ENCODE data around the gene SGF29. TPM values are rescaled to one million over a fixed set of nuclear protein-coding genes. Genes with fewer than 3 reads are reported as not detected.

Gene SGF29
- polyA plus RNA-seq, 1 donor (not counting 4 experiments of a cell fraction or from before 2014, with no cell fraction given): 3.0 TPM

DNA sequence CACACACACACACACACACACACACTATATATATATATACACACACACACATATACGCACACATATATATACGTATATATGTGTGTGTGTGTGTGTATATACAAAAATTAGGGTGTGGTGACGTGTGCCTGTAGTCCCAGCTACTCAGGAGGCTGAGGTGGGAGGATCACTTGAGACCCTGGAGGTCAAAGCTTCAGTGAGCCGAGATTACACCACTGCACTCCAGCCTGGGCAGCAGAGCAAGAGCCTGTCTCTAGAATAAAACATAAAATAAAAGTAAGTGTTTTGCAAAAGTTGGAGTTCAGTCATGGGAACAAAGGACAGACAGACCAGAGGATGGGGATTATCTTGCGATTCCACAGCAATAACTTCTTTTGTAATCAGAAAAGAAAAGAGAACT is 25.7 kb upstream of the SGF29 start:
- Histone ChIP-seq H3K4me3 (ENCODE audit: control insufficient read depth in 2 of 3, extremely low read depth in 1 of 3, insufficient read depth in 2 of 3, low read depth in 1 of 3, low read length in 3 of 3) (no peak overlapping the region), H3K27ac (ENCODE audit: control insufficient read depth, insufficient read depth, low read length) (no peak overlapping the region), H2AFZ (ENCODE audit: control insufficient read depth, low read length) (no peak overlapping the region), H3K4me1 (ENCODE audit: control insufficient read depth, extremely low read depth, insufficient read depth, low read length) (no peaks in the 10 kb centered on the region), H3K9me1 (ENCODE audit: control insufficient read depth, extremely low read depth, insufficient read depth, low read length) (no peaks in the 10 kb centered on the region), H3K36me3 (ENCODE audit: control insufficient read depth in 2 of 2, extremely low read depth in 1 of 2, insufficient read depth in 2 of 2, low read length in 2 of 2) (no peaks in the 10 kb centered on the region), H3K79me2 (ENCODE audit: control insufficient read depth, insufficient read depth, low read length) (no peaks in the 10 kb centered on the region), H4K20me1 (ENCODE audit: control insufficient read depth, extremely low read depth, insufficient read depth, low read length) (no peaks in the 10 kb centered on the region), H3K9me3 (ENCODE audit: control insufficient read depth, low read depth, low read length) (no peaks in the 10 kb centered on the region), H3K9ac (ENCODE audit: control insufficient read depth, extremely low read depth, insufficient read depth, low read length) (no peak overlapping the region), H3K27me3 (ENCODE audit: control insufficient read depth, extremely low read depth, insufficient read depth, low read length) (no peaks in the 10 kb centered on the region), H3K4me2 (ENCODE audit: control insufficient read depth, extremely low read depth, insufficient read depth, low read depth, low read length) (no peak overlapping the region)
- DNase-seq (ENCODE audit: low read depth, low spot score) (no peak), FAIRE-seq (no peak)
- dilution Hi-C loops (cut with MboI; ENCODE audit: extremely low pct_ligation_motif_present, low sequenced_read_pairs): no loop called here
- TF ChIP-seq, protein P1, sequence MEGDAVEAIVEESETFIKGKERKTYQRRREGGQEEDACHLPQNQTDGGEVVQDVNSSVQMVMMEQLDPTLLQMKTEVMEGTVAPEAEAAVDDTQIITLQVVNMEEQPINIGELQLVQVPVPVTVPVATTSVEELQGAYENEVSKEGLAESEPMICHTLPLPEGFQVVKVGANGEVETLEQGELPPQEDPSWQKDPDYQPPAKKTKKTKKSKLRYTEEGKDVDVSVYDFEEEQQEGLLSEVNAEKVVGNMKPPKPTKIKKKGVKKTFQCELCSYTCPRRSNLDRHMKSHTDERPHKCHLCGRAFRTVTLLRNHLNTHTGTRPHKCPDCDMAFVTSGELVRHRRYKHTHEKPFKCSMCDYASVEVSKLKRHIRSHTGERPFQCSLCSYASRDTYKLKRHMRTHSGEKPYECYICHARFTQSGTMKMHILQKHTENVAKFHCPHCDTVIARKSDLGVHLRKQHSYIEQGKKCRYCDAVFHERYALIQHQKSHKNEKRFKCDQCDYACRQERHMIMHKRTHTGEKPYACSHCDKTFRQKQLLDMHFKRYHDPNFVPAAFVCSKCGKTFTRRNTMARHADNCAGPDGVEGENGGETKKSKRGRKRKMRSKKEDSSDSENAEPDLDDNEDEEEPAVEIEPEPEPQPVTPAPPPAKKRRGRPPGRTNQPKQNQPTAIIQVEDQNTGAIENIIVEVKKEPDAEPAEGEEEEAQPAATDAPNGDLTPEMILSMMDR (optimal IDR thresholded peaks at IDR 0.05 in 1 of 3, IDR thresholded peaks at IDR 0.05 in 1 of 3, conservative IDR thresholded peaks at IDR 0.05 in 1 of 3; ENCODE audit: extremely low read depth in 1 of 3, insufficient read depth in 2 of 3, low read length in 3 of 3): no peak
- TF ChIP-seq EZH2 (IDR thresholded peaks at IDR 0.05; ENCODE audit: low read length): no peak

DNA sequence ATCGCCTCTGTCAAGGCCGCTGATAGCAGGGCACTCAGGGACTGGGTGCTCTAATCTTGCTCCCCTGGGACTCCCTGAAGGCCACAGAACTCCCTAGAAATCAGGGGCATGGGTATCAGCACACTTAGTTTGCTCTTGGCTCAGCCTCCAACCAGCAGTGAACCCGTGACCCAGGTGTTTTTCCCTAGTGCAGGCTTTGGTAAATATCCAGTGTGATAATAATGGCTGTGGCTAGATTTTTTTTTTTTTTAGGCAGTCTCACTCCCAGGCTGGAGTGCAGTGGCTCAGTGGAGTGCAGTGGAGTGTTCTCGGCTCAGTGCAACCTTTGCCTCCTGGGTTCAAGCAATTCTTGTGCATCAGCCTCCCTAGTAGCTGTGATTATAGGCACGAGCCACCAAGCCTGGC is 25.3 kb upstream of the SGF29 start:
- Histone ChIP-seq H3K27ac (ENCODE audit: control insufficient read depth, insufficient read depth, low read length) (no peak overlapping the region), H2AFZ (ENCODE audit: control insufficient read depth, low read length) (no peak overlapping the region), H4K20me1 (ENCODE audit: control insufficient read depth, extremely low read depth, insufficient read depth, low read length) (no peaks in the 10 kb centered on the region), H3K9me1 (ENCODE audit: control insufficient read depth, extremely low read depth, insufficient read depth, low read length) (no peaks in the 10 kb centered on the region), H3K4me3 (ENCODE audit: control insufficient read depth in 2 of 3, extremely low read depth in 1 of 3, insufficient read depth in 2 of 3, low read depth in 1 of 3, low read length in 3 of 3) (no peak overlapping the region), H3K4me2 (ENCODE audit: control insufficient read depth, extremely low read depth, insufficient read depth, low read depth, low read length) (no peak overlapping the region), H3K79me2 (ENCODE audit: control insufficient read depth, insufficient read depth, low read length) (no peaks in the 10 kb centered on the region), H3K9ac (ENCODE audit: control insufficient read depth, extremely low read depth, insufficient read depth, low read length) (no peak overlapping the region), H3K9me3 (ENCODE audit: control insufficient read depth, low read depth, low read length) (no peaks in the 10 kb centered on the region), H3K36me3 (ENCODE audit: control insufficient read depth in 2 of 2, extremely low read depth in 1 of 2, insufficient read depth in 2 of 2, low read length in 2 of 2) (no peaks in the 10 kb centered on the region), H3K4me1 (ENCODE audit: control insufficient read depth, extremely low read depth, insufficient read depth, low read length) (no peaks in the 10 kb centered on the region), H3K27me3 (ENCODE audit: control insufficient read depth, extremely low read depth, insufficient read depth, low read length) (no peaks in the 10 kb centered on the region)
- DNase-seq (ENCODE audit: low read depth, low spot score) (no peak), FAIRE-seq (no peak)
- dilution Hi-C loops (cut with MboI; ENCODE audit: extremely low pct_ligation_motif_present, low sequenced_read_pairs): no loop called here
- TF ChIP-seq, protein P1 (optimal IDR thresholded peaks at IDR 0.05 in 1 of 3, IDR thresholded peaks at IDR 0.05 in 1 of 3, conservative IDR thresholded peaks at IDR 0.05 in 1 of 3; ENCODE audit: extremely low read depth in 1 of 3, insufficient read depth in 2 of 3, low read length in 3 of 3): no peak
- TF ChIP-seq EZH2 (IDR thresholded peaks at IDR 0.05; ENCODE audit: low read length): no peak
